ENCODE results near the gene IL13.

The IL13 gene

DNA sequence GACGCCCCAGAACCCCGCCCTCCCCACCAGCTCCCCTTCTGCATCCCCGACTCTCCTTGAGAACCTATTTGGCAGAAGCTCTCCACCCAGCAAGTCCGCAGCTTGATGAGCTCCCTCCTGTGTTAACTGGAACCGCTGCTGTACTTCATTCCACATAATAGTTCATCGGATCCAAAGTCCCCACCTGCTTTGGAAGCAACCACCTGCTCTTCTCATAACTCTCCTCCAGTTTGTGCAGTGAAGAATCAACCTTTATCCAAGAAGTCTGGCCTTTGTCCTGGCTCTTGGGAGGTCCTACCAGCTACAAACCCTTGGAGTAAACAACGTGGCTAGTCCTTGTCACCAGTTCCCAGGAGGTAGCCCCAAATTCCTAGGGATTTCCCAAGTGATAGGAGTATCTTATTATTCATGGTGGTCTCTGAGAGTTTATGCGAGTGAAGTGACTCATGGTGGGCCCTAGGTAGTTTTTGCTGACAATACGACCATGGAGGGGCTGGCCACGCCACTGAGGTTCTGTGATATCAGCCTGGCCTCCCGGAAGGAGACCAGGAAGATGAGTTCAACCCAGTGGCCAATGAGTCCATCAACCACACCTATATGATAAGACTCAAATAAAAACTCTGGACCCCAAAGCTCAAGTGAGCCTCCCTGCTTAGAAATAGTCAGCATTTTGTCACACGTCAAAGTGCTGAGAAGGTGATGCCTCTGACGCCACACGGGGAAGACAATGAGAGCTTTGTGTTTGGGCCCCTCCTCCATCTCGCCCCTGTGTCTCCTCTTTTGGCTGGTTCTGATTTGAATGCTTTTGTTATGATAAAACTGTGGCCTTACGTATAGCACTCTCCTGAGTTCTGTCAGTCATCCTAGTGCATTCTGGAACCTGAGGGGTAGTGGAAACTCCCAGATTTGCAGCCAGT is 12.3 kb downstream of the IL13 start:
- no peak for DNase-seq (ENCODE audit: low read depth)

DNA sequence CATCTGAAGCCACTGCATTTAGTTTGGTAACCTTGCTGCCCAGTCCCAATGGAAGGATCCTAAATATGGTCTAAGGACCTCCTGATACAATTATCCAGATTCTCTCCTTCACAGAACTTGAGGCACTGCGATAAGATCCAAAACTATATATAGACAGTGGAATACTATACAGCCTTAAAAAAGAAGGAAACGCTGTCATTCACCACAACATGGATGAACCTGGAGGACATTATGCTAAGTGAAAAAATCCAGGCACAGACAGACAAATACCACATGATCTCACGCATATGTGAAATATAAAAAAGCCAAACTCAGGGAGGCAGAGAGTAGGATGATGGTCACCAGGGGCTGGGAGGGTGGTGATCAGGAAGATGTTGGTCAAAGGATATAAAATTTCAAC is 13.0 kb downstream of the IL13 start:
- DNase-seq (ENCODE audit: low read depth): no peak

DNA sequence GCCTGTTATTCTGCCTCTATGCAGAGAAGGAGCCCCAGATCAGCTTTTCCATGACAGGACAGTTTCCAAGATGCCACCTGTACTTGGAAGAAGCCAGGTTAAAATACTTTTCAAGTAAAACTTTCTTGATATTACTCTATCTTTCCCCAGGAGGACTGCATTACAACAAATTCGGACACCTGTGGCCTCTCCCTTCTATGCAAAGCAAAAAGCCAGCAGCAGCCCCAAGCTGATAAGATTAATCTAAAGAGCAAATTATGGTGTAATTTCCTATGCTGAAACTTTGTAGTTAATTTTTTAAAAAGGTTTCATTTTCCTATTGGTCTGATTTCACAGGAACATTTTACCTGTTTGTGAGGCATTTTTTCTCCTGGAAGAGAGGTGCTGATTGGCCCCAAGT is 15.5 kb downstream of the IL13 start:
- no peak for DNase-seq (ENCODE audit: low read depth)

DNA sequence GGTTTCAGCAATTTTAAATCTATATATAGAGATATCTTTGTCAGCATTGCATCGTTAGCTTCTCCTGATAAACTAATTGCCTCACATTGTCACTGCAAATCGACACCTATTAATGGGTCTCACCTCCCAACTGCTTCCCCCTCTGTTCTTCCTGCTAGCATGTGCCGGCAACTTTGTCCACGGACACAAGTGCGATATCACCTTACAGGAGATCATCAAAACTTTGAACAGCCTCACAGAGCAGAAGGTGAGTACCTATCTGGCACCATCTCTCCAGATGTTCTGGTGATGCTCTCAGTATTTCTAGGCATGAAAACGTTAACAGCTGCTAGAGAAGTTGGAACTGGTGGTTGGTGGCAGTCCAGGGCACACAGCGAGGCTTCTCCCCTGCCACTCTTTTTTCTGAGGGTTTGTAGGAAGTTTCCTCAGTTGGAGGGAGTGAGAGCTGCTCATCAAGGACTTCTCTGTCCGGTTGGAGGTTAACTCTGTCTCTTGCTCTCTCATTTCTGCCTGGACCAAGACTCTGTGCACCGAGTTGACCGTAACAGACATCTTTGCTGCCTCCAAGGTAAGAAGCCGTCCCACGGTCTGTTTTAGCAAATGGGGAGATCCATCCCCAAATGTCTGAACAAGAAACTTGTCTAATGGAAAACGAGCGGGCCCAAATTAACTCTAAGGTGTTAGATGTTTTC is 16.1 kb downstream of the IL13 start, which contains the start of gene IL4:
TSS of gene IL4 (plus strand) at position 51 of the 692 bp plus-strand sequence. CDS start at position 113, 62 bp downstream.
- DNase-seq (ENCODE audit: low read depth): no peak

DNA sequence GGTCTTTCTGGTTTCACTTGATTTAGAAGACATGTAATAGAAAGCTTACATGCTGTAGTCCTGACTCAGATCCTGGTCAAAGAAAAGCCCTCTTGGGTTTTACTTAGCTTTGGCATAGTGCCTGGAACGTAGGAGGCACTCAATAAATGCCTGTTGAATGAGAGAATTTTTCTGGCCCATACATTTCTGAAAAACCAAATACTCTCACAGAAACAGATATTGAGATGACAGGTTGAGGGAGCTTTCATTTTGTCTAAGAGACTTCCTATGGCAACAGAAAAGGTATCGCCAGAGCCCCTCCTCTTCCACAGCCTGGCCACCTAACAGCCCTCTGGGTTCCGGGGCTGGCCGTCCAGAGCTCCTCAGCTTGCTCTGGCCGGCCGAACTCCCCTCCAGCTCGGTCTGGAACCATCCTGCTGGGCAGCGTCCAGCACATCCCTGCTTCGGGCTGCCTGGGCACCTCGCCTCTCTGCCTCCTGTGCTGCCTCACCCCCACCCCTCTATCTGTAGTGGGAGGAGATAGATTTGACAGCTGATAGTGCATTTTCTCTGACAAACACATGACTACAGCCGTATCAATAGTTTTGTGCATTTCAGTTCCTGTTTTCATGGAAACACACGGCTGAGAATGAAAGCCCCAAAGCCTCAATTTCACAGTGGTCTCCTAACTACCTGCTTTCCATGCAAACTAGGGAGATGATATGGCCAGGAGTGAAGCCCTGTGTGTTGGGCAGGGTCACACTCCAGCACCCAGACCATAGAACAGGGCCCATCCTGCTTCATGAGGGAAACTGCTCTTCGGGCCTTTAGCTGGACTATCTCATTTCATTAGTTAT is 16.9 kb downstream of the IL13 start:
- DNase-seq (ENCODE audit: low read depth): peak; percentile 97

DNA sequence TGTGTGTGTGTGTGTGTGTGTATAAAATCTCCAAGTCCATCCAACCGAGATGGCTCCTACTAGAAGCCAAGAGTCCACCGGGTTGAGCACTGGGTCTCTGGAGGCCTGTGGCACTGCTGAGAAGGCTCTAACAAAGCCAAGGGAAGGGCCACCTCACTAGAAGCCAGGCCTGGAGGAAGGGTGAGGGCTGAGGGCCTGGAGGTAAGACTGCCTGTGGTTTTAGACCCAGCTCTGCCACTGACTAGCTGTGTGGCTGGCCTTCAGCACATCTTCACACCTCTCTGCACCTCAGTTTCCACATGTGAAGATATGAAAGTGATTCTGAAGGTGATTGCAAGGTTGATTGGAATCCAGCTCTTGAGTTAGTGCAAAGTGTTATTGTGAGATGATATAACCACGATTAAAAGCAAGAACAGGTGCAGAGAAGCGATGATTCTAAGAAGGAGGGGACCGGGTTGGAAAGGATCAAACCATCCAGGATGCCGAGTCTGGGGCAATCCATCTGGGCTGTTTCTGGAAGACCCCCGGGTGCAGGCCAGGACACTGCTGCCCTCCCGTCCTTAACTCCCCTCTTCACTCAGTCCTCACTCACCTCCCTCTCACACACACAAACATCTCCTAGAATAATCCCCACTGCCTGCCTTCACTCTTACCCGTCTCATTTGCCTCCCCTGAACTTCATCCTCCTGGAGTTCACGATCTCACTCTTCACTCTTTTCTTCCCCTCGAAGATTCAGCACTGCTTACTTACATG is 18.1 kb downstream of the IL13 start:
- DNase-seq (ENCODE audit: low read depth): no peak

DNA sequence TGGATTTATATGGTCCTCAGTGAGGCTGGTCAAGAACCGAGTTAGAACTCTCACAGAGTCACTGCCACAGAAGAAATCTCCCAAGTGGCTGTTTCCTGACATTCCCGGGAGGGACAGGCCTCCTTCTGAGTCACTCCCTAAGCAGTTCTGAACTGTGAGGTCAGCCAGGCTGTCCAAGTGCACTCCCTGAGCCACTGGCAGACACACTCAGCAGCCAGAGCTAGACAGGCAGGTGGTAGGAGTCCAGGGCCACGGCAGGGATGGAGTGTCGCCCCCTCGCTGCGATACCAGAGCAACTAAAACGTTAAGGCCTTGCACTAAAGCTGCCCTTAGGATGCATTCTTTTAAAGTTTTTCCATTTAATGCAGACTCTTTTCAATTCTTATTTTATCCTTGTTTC is 19.2 kb downstream of the IL13 start:
- DNase-seq (ENCODE audit: low read depth): peak; percentile 97

DNA sequence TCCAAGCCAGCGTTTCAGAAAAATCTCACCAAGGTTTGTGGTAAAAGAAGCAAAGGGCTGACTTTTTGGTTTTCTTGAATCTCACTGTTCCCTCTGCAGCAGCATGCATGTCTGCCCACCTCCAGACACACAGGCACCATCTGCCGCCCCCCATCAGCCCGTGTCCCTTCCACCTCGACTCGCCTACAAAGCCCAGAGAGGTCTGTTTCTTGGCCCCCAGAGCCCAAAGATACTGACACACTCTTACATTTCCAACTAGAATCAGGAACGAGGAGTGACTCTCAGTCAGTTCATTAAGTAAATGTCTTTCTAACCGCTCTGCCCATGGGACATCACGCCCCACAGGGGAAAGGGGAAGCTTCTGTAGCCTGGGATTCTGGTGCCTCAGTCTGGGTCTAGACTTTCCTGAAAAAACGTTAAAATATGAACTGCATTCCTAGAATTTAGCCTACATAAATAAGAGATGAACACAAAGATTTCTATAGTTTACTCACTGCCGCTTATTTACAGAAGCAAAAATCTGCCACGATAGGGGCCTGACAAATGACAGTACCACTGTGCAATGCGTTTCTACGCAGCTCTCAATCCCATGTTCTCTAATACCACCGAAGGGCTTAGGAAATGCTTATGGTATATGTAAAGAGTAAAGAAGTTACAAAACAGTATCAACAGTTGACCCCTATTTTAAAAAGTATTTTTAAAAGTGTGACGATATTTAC is 19.9 kb downstream of the IL13 start:
- DNase-seq (ENCODE audit: low read depth): no peak

DNA sequence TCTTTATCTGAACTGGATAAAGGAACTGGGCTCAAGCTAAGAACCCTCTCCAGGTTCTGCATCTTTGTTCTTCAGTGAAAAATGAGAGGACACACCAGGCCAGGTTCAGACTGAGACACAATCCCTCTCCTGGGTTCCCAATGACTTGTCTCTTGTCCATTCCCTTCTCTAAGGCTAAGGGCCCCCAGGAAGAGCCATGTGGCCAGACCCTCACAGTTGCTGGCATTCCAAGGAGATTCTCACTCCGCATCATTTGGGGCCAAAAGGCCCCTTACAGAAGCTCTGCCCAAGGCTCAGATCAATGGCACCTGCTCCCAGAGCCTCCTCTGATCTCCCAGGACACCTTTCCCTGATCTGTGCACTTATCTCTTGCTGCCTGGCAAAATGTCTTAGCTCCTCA is 20.8 kb downstream of the IL13 start:
- DNase-seq (ENCODE audit: low read depth): no peak

DNA sequence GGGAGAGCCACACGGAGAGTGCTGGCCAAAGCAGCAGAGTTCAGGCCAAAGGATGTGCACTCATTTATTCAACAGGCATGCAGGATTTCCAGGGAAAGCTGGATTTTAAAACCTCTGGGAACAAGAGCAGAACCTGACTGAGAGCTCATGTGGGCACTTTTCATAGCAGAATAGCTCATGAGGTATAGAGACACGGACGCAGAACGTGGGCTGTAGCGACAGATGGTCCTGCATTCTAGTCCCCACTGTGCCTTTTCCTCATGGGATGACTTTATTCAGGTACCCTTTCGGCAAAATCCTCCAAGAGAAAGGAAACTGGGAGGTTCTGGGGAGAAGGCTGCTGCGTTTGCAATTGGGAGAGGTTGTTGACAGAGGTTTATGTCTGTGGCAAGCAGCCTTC is 21.2 kb downstream of the IL13 start:
- DNase-seq (ENCODE audit: low read depth): no peak

DNA sequence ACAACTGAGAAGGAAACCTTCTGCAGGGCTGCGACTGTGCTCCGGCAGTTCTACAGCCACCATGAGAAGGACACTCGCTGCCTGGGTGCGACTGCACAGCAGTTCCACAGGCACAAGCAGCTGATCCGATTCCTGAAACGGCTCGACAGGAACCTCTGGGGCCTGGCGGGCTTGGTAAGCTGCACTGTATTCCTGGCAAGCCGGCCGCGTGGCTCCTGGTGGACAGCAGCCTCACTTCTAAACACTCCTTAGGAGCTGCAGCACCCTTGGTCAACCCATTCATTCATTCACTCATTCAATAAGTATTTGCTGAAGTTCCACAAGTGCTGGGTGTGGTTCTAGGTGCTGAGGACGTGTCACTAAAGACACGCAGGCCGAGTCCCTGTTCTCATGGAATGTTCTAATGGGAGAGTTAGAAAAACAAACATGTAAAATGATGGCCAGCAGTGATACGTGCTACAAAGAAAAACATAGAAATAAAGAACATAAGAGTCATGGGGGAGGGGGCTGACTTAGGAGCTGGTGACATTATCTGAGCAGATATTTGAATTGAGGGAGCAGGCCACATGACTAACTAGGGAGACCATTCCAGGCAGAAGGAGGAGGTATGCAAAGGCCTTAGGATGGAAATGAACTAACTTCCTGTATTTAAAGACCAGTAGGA is 21.9 kb downstream of the IL13 start:
- DNase-seq (ENCODE audit: low read depth): no peak

DNA sequence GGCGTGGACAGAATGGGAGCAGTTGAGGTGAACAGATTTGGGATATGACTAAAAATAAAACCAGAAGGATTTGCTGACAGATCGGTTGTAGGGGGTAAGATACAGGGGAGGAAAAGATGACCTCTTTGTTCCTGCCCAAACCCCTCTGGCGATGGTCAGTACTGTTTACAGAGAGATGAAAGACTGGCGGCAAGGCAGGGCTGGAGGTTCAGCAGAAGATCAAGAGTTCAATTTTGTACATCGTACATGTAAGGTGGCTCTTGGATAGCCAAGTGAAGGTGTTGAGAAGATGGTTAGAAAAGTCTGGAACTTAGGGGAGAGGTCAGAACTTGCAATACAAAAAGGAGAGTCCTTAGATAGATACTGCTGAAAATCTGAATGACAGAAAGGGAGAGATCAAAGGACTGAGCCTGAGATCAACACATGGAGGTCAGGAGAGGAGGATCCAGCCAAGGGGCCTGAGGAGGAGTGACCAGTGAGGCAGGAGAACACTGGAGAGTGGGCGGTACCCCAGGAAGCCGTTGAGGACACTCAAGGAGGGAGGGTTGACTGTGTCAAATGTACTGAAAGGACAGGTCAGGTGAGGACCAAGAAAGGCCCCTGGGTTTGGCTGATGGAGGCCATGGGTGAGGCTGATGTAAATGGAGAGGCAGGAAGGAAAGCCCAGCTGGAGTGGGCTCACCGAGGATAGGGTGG is 23.0 kb downstream of the IL13 start:
- DNase-seq (ENCODE audit: low read depth): no peak

DNA sequence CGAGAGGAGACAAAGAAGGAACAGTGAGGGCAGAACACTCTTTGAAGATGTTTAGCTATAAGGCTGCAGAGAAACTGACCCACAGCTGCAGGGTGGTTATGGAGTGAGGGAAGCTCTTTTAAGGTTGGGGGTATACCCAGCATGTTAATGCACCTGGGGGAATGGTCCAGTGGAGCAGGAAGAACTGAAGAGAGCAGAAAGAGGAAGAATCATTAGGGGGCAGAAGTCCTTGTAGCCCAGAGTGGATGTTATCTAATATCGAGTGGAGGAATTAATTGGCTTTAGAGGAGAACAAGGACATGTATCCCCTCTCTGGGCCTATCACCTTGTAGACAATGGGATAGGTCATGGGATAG is 23.5 kb downstream of the IL13 start:
- DNase-seq (ENCODE audit: low read depth): no peak

DNA sequence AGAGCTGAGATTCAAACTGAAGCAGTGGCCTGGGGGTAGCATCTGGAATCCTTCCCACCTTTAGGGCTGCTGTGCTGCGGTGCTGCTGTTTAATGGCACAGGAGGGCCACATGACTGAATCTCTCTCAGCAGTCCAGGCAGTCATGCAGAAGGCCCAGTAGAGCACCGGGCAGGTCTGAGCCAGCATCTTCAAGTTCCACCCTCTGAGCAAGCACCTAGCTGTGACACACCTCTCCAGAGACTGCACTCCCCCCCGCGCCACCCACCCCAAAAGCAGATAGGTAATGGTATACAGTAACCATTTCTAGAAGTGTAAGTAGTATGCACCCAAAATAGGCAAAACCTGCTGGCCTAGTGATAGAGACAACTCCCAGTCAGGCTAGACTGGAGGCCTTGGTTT is 24.0 kb downstream of the IL13 start:
- DNase-seq (ENCODE audit: low read depth): no peak

DNA sequence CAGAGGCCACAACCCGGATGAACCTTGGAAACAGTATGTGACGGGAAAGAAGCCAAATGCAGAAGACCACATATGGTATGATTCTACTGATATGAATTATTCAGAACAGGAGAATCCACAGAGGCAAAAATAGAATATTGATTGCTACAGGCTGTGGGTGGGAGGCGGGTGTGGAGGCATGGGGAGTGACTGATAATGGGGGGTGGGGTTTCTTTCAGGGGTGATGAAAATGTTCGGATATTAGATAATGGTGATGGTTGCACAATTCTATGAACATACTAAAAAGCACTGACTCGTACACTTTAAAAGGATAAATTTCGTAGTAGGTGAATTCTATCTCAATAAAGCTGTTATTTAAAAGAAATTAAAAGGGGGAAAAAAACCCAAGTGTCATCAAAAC is 26.5 kb downstream of the IL13 start:
- DNase-seq (ENCODE audit: low read depth): no peak

DNA sequence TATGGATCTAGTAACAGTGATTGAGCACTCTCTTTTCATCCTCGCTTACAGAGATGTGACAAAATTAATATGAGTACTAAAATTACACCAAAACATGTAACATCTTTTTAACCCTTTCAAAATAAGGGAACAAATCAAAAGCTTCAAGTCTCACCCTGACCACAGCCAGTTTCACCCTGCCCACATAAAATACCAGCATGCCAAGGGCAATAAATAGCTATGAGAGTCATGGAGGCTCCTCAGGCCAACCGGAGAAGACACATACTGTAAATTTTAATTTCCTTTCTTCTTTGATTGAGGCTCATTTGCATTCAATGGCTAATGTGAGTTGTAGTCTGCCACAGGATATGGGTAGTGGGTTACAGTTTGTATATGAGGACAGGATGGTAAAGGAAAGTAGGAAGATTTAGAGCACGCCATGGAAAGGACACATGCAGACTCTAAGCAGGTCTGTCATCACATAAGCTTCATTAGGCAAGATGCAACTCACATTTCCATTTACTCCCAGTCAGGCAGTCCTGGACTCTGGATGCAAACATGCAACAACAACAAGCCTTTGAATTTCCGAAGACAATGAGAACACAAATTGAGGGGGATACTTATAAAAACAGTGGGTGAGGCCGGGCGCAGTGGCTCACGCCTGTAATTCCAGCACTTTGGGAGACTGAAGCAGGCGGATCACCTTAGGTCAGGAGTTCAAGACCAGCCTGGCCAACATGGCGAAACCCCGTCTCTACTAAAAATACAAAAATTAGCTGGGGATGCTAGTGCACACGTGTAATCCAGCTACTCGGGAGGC is 27.1 kb downstream of the IL13 start:
- DNase-seq (ENCODE audit: low read depth): no peak

DNA sequence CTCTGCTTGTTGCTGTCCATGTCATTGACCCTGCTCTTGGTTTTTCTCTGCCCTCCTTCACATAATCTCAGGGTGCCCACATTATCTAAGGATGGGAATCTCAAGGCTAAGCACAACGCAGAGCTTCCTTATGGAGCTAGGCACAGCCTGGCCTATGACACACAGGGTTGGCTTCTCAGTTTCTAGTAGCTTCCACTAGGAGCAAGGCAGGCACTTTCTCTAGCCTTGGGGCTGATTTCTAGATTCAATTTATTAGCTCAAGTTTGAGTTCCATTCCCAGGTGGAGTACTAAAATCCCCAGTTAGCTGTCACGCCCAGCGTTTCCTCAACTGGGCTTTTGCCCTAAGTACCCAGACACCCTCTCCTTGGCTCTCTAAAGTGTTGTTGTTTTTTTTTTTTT is 28.2 kb downstream of the IL13 start:
- no peak for DNase-seq (ENCODE audit: low read depth)

DNA sequence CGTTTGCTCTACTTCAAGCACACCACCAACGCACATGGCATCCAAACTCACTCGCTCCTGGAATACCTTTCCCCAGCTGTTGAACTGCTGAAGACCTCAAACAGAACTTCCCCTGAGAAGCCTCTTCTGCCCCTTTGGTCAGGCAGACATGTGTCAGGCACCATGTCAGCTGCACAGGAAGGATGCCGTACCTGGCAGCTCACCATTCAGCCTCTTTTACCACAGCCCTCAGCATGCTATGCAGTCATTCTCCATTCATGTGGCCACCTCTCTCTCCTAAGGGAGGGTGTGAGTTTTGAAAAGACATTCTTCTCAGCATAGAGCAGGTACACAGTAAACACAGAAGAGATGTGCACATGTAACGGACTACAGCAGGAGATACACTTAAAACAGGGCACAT is 30.0 kb downstream of the IL13 start:
- no peak for DNase-seq (ENCODE audit: low read depth)
